GM23248 (cell line): ENCODE measurements around the gene RPP25.

Experiments
- EZH2 ChIP-seq: fragments of 200-600 bp; sonication (generic); IDR thresholded peaks from 2 replicates; pipeline ENCODE4 v1.6.1; 2018; ENCODE audit warnings: antibody characterized with exemption, mild to moderate bottlenecking; ENCODE audit not compliant: insufficient read depth, poor library complexity, severe bottlenecking
- EZH2phosphoT487 ChIP-seq: fragments of 200-600 bp; sonication (generic); IDR thresholded peaks from 2 replicates; pipeline ENCODE4 v1.6.1; 2018; ENCODE audit warnings: antibody characterized with exemption, moderate library complexity, mild to moderate bottlenecking, low read depth; ENCODE audit not compliant: insufficient read depth

DNA sequence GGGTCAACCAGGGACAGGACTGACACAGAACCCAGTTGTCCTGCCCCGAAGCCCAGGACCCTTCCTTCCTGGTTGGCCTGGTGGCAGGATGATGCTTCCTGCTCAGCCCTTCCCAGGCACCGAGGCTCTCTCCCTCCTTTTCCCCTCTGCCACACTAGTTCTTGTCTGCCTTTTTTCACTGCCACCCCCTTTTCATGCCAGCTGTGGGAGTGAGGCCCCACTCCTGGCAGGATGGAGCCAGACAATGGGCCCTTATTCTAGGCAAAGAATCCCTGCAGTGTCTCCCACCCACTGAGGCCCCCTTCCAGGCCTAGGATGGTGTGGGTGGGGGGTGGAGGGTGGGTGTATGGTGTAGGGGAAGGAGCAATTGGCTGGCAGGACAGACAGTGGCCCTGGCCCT, 37.7 kb upstream of the RPP25 start:
- no peak for TF ChIP-seq EZH2
- no peak for TF ChIP-seq EZH2phosphoT487
